ENCODE data around the gene CBY3.
A peak's percentile ranks its signal among the peaks of the same experiment; 100 is the strongest.
"Not testable (repeated sequence)": the region's sequence is repeated elsewhere in the genome, so short reads cannot be mapped to it uniquely, and the experiment has no call there.

Gene CBY3

DNA sequence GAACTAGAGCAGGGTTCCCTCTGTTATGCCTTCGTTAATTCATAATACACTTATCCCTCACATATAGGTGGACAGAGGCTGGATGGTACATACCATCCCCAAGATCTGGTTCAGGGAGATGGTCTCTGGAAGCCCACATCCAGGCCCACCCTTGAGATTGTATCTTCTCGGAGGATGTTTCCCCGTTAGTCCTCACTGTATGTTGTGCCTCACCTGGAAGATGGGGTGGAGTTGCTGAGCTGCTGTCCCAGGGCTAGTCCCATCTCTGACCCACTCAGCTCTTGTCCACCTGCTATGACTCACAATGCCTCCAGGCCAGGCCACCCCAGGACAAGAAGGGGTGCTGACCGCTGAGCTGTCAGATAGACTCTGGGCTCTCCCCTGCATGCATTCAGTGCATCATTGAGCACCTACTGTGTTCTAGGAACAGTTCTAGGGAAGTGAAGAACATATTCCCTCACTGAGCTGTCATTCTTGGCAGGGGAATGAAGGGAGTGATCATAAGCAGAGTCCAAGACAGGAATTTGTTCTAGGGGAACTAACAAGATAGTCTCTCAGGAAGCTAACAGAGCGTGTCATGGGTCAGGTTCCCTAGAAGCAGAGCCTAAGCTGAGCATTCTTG is at the start of gene CBY3:
TSS of gene CBY3 (minus strand) at position 255 of the 622 bp plus-strand sequence. CDS start at position 139, 116 bp downstream.
- DNase-seq: no peak

DNA sequence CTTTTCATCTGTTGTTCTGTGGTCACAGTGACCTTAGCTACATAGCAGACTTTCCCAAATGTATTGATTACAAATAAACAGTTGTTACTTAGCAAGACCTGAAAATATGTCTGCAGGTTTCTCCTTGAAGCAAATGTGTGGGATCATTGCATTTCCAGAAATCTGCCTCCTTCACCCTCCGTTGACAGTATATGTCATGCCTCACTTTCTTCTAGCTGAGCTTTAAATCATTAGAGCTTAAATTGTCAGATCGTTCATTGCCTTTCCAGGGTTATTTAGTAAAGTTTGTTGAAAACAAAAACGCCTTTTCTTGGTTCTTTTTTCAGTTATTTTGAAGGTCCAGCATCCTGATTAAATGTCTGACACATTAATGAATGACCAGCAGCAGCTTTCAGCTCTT is 49.5 kb upstream of the CBY3 start:
- DNase-seq: no peak

- DNase-seq: no peak
These were observed 48.9 kb upstream of the CBY3 start for GRCh38 chr5:179729727-179730126.

DNA sequence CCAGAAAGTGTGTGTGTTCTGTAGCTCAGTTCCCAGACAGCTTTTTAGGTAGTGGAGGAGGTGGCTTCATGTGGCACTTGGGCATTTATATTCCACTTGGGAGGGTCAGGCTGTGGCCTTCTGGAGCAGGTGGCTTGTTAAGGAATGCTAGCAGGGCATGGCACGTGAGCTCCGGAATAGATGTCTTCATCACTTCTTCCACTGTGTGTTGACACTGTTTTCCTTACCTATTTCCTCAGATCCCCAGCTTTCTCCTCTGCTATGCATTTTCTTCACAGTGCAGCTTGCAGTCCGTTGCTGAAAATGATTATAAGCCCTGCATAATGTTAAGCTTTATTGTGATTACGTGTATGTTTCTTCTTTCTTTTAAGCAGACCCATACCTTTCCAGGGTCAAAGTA is 48.5 kb upstream of the CBY3 start:
- DNase-seq: no peak

DNA sequence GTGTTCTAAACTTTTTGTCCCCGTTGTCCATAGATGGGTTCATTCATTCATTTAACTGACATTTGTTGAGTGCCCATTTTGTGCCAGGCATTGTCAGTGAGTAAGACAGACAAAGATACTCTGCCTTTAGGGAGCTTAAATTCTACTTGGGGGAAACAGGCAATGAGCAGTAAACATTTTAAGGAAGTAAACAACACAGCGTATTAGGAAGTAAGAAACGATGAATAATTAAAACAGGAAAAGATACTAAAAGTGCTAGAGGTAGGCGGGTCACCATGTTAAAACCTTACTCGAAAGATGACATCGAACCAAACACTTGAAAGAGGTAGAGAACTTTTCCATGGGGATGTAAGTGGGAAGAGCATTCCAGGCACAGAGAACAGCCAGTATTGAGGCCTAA is 46.3 kb upstream of the CBY3 start:
- peak; percentile 23 to 33 for DNase-seq

- DNase-seq: no peak
These were observed 43.3 kb upstream of the CBY3 start for GRCh38 chr5:179724163-179724562.

DNA sequence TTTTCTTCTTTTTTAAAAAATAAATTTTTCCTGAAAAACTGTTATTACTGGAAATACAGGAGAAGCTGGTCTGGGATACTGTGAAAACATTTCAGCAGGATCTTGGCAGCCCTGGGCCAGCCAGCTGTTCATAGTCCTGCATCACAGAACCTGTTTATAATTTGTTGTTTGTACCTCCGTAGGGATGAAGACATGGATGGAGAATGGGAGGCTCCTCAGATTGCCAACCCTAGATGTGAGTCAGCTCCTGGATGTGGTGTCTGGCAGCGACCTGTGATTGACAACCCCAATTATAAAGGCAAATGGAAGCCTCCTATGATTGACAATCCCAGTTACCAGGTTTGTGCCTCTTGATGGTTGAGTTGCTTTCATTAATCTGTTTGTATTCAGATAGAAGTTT is 39.4 kb upstream of the CBY3 start:
- no peak for DNase-seq

DNA sequence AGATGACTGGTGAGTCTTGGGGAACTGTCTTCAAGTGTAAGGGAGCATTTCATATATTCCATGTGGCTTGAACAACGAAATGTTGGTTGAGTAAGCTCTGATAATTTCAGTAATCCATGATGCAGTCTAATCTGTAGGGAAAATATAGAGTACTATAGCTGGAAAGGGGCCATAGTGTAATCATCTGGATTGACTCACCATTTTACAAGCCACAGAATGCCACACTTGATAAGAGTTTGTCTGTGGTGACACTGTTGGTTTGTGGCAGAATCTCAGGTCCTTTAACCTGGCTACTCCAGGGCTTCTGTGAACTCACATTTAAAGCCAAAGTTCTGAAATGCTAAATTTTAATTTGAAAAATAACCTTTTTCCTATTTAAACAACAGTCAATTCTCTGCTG is 35.5 kb upstream of the CBY3 start:
- DNase-seq: no peak

- DNase-seq: peak; percentile 10 to 20
These were observed 19.6 kb upstream of the CBY3 start for GRCh38 chr5:179700401-179700918.

DNA sequence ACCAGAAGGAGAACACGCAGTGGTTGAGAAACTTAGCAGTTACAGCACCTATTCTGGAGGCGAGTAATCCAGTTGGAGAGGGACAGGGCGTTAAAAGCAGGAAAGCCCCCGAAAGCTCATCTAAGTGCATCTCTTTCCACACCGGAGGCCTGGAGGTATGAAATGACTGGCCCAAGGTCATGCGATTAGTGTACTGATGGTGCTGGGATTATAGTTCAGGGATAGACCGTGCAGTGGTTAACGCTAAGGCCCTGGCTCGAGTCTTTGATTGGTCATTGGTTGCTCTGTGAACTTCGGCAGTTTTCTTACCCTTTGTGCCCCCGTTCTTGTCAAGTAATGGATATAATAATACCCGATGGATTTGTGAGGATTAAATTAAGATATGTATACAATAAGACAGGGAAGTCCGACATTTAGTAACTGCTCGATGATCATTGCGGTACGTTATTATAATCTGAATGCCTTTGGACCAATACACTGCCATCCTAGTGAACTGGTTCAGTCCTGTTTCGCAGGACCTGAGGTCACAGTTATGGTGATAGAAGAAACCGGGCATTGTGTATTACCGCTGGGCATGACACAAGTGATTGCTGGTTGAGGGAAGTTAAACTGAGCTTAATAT is 18.9 kb upstream of the CBY3 start:
- DNase-seq: peak; percentile 64 to 81

- DNase-seq: no peak
These were observed 18.2 kb upstream of the CBY3 start, which contains the start of gene CANX for GRCh38 chr5:179698935-179699615. Gene CANX (plus strand): TSS chr5:179698967. CDS start chr5:179705682, 6,715 bp downstream.

DNA sequence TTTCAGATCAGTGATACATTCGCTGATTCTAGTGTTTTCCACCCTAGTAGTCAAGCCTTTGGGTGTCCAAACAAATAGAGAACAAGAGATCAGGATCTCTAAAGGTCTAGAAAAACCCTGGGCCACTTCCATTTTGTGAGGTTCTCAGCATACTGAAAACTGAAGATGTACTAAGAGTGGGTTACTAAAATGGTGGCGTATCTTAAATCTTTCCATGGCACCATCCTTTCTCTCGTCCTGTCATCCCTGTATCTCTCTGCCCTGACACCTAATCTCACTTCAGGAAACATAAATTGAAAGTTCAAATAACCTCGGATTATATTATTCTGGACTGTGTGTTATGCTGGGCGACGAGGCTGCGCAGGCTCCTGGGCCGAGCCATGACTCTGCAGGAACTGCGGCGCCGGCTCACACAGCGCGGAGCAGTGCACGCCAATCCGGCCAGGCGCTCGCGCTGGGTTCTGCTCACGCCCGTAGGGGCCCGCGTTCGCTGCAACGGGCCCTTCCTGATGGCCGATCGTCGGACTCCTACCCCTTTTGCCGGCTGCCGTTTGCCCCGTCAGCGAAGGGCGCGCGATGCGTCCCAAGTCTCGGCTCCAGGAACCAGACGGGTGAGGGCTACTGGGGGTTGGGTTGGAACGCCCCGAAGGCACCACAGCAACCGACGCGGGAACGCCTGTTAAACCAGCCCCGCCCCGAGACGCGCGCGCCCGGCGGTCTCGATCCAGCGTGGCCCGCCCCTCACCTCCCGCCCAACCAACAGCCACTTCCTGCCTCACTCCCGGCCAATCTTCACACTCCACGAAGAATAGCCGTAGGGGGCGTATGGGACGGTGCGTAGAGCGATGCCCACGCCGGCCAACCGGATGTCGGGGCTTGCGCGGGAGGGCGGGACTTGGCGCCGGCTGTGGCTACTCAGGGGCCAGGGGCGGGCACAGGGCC is 17.4 kb upstream of the CBY3 start:
- DNase-seq: peak; percentile 99

- not testable (repeated sequence) for DNase-seq
These were observed 16.7 kb upstream of the CBY3 start for GRCh38 chr5:179697543-179697942.

DNA sequence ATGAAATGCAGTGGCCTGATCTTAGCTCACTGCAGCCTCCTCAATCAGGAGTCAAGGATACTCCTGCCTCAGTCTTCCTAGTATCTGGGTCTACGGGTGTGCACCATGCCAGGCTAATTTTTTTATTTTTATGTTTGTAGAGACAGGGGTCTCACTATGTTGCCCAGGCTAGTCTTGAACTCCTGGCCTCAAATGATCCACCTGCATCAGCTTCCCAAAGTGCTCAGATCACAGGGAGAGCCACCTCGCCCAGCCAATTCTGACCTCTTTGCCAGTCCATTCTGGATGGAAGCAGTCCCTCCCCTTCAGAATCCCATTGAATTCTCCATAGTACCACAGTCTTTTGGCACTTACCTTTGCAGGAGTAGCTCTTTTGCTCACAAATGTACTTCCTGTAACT is 16.3 kb upstream of the CBY3 start:
- no peak for DNase-seq

DNA sequence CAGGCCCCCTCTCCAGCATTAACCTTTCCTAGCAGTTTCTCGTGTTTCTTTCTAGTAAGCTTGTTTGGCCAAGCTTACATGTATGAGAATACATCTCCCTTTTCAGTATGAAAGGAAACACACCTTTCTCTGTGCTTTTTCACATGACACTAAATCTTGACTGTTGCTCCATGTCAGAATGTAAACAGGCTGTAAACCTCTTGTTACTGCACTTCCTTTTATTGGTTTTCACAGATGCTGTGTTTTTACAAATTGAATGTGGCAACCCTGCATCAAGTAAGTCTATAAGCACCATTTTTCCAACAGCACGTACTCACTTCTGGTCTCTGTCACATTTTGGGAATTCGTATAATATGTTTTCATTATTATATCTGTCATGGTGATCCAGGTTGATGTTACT is 15.8 kb upstream of the CBY3 start:
- no peak for DNase-seq

GRCh38 chr5:179694561-179694960 is 13.7 kb upstream of the CBY3 start:
- DNase-seq: no peak

DNA sequence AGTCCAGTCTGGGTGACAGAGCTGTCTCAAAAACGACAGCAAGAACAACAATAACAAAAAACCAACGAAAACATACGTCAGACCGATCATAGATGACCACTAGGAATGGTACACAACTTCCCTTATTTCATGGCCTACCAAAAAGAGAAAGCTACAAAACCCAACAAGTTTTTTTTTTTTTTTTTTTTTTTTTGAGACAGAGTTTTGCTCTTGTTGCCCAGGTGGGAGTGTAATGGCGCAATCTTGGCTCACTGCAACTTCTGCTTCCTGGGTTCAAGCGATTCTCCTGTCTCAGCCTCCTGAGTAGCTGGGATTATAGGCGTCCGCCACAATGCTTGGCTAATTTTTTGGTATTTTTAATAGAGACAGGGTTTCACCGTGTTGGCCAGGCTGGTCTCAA is 8.4 kb upstream of the CBY3 start:
- not testable (repeated sequence) for DNase-seq

DNA sequence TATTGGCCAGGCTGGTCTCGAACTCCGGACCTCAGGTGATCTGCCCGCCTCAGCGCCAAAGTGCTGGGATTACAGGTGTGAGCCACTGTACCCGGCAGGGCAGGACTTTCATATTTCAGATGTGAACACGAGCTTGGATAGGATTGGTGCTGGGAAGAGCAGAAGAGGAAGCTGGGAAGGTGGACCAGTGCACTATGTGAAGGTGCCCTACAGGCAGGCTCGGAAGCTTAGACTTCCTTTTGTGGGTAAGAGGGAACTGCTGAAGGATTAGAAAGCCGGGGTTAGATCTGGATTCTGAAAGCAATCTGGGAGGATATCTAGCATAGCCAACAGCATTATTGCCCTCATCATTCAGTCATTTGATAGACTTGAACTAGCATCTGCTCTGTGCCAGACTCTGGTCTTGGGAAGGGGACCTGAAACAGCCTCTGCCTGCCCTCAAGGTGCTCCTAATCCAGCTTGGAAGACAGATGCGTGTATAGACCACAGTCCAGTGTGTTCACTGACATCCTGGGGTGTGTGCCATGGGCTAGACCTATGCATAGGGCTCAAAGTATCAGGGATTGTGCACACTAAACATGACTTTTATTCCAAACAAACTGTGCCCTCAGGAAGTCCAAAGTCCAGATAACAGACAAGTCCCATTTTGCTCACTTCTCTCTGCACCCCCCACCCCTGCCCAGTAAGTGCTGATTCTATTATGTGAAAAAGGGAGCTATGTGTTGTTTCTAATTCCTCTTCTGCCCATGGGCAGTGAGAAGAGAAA is 637 bp downstream of the CBY3 start:
- no peak for DNase-seq

DNA sequence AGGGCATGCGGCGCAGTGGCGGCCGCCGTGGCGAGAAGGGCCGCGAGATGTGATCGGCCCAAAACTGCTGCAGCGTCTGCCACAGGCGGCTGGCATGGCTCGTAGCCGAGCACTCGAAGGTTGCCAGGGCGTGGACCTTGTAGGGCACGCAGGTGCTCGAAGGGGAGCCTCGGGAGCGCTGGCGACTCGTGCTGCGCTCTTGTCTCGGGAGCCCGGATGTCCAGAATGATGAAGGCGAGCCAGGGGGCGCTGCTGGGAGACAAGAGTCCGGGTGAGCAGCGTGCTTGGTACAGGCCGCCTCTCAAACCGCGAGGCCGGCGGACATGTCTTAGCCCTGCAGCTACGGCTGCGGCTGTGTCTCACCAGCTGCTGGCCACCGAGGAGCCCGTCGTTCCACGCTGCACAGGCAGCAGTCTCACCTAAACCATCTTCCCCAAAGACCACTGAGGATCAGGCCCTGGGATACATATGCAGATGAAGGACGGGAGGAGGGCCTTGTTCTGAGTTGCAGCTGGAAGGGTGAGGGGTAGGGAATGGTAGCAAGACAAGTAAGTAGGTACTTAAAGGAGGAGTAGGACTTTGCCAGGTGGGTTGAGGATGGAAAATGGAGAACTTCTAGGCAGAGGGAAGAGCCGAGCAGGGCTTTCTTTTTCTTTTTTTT is 1.7 kb downstream of the CBY3 start:
- DNase-seq: peak in 1 of 2 donors; percentile 29

GRCh38 chr5:179678223-179679013 is 2.4 kb downstream of the CBY3 start:
- DNase-seq: peak; percentile 88 to 98

DNA sequence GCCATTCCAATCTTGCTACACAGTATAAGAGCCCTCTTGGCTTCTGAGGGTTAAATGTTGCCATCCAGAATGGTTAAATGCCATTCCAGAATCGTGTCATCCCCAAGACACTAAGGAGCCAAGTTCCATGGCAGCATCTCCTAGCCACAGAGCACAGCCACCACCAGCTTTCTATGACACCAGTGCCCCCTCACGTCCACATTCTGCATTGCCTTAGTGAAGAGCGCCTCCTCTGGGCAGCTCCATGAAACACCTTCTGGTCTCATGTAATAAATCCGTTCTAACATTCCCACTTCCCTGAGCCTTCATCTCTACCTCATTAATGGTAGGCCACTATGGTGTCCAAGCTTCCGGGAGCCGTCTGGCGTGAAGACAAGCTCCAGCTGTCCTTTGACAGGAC is 12.4 kb downstream of the CBY3 start:
- DNase-seq: peak; percentile 60 to 83

Data from inflammatory macrophage treated with lipopolysaccharide for 1 hour (primary cell).